ENCODE results near the gene PRM1. TPM values are rescaled to one million over a fixed set of nuclear protein-coding genes. Genes with fewer than 3 reads are reported as not detected.

The PRM1 gene
- total RNA-seq, 1 experiment from 2014 or later = not detected

- no peak for DNase-seq
- Histone ChIP-seq H3K9ac (ENCODE audit: extremely low read depth, insufficient read length, low read length) (peak overlapping the region; percentile 54), H4K8ac (replicated peaks; ENCODE audit: insufficient read length, low read depth, low read length) (no peak overlapping the region), H2BK20ac (ENCODE audit: low read depth, low read length, poor library complexity, severe bottlenecking) (no peak overlapping the region), H4K5ac (ENCODE audit: insufficient read length, low read depth, low read length) (no peak overlapping the region), H2BK5ac (ENCODE audit: insufficient read length, low read length) (no peak overlapping the region), H3K23ac (ENCODE audit: insufficient read length, low read depth, low read length) (no peak overlapping the region), H3K4ac (ENCODE audit: low read depth, low read length) (no peak overlapping the region), H4K91ac (ENCODE audit: insufficient read length, low read depth, low read length) (no peak overlapping the region), H2AK5ac (ENCODE audit: insufficient read length, low read length) (no peak overlapping the region), H3K18ac (ENCODE audit: insufficient read length, low read depth, low read length) (no peak overlapping the region), H3K4me2 (ENCODE audit: insufficient read depth, insufficient read length, low read length) (peak overlapping the region; percentile 33), H3K14ac (ENCODE audit: insufficient read depth, low read length) (peak overlapping the region; percentile 79), H3K23me2 (ENCODE audit: insufficient read length, low read depth, low read length, poor library complexity, severe bottlenecking) (peaks cover 9% of the 10 kb centered on the region), H3K9me3 (ENCODE audit: control insufficient read depth, low read depth, low read length) (no peaks in the 10 kb centered on the region), H3K27me3 (ENCODE audit: insufficient read depth, low read length) (no peaks in the 10 kb centered on the region), H3T11ph (ENCODE audit: low read length) (no peak overlapping the region), H4K20me1 (ENCODE audit: control insufficient read depth, insufficient read depth, insufficient read length) (peaks cover 6% of the 10 kb centered on the region), H2BK120ac (ENCODE audit: low read depth, low read length, poor library complexity, severe bottlenecking) (no peak overlapping the region), H3K79me1 (ENCODE audit: insufficient read depth, low read depth, low read length, poor library complexity, severe bottlenecking) (no peaks in the 10 kb centered on the region), H2AFZ (ENCODE audit: low read length) (no peak overlapping the region), H3K79me2 (ENCODE audit: insufficient read depth, low read length) (peaks cover 10% of the 10 kb centered on the region; the same call in 1 of the 2 replicates), H3K56ac (ENCODE audit: insufficient read length, low read depth, low read length) (no peak overlapping the region), H2BK12ac (ENCODE audit: insufficient read length, low read depth, low read length) (no peak overlapping the region), H3K27ac (ENCODE audit: insufficient read length, low read depth, low read length) (no peak overlapping the region), H3K4me1 (ENCODE audit: insufficient read depth, low read length) (peaks cover 3% of the 10 kb centered on the region; the same call in 1 of the 2 replicates), H2BK15ac (ENCODE audit: low read depth, low read length) (no peak overlapping the region)
- peak overlapping the region; percentile 71 to 87 for H3K4me3 Mint-ChIP-seq
- H3K27me3 Mint-ChIP-seq (ENCODE audit: low read depth) = no peaks in the 10 kb centered on the region
- H3K27ac Mint-ChIP-seq = no peak overlapping the region
- WGBS (ENCODE audit: extremely low coverage, insufficient read length, low lambda C conversion rate) = no CpG with 5 or more reads among the region's 105 CpGs
- TF ChIP-seq, protein P1, sequence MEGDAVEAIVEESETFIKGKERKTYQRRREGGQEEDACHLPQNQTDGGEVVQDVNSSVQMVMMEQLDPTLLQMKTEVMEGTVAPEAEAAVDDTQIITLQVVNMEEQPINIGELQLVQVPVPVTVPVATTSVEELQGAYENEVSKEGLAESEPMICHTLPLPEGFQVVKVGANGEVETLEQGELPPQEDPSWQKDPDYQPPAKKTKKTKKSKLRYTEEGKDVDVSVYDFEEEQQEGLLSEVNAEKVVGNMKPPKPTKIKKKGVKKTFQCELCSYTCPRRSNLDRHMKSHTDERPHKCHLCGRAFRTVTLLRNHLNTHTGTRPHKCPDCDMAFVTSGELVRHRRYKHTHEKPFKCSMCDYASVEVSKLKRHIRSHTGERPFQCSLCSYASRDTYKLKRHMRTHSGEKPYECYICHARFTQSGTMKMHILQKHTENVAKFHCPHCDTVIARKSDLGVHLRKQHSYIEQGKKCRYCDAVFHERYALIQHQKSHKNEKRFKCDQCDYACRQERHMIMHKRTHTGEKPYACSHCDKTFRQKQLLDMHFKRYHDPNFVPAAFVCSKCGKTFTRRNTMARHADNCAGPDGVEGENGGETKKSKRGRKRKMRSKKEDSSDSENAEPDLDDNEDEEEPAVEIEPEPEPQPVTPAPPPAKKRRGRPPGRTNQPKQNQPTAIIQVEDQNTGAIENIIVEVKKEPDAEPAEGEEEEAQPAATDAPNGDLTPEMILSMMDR (conservative IDR thresholded peaks at IDR 0.05) = no peak
- H3K36me3 Mint-ChIP-seq (ENCODE audit: insufficient read depth in 1 of 3, low read depth in 3 of 3) = peaks cover 5 to 13% (median 8%) of the 10 kb centered on the region in 3 experiments; a peak in 5 of 7 replicates
- H3K4me1 Mint-ChIP-seq = peaks cover 26 to 27% of the 10 kb centered on the region in 2 experiments
- no peaks in the 10 kb centered on the region for H3K9me3 Mint-ChIP-seq
These were observed 26.0 kb downstream of the PRM1 start for GRCh38 chr16:11254913-11255736.

Measured in H9 (cell line).